Adrenal gland (tissue), 12 donors: ENCODE data around the gene MYO18B. TPM values are rescaled to one million over a fixed set of nuclear protein-coding genes. Genes with fewer than 3 reads are reported as not detected.

ENCODE experiments used
- DNase-seq, 7 donors: peaks; one replicate each; pipeline ENCODE4 v3.0.0-alpha.2; 2019 to 2020
- H3K27ac ChIP-seq, 5 donors: fragments of 200-600 bp; sonication (generic) in 4 of 5; 1 replicate in 3 of 5; 2 replicates in 2 of 5; pipeline versions ENCODE4 v1.5.1 to v1.8.0; 2016 to 2020; ENCODE audit warnings: mild to moderate bottlenecking in 1 of 5
- H3K27me3 ChIP-seq: fragments of 200-600 bp; 2 replicates; pipeline ENCODE4 v1.8.0; 2021
- H3K36me3 ChIP-seq, 2 donors: fragments of 200-600 bp; replicated peaks in 1 of 2; 1 replicate in 1 of 2; 2 replicates in 1 of 2; pipeline versions ENCODE4 v1.5.1 to v1.8.0; 2018 to 2022
- H3K4me1 ChIP-seq, 2 donors: fragments of 200-600 bp; replicated peaks in 1 of 2; 1 replicate in 1 of 2; 2 replicates in 1 of 2; pipeline versions ENCODE4 v1.5.1 to v1.8.0; 2018 to 2021
- H3K4me3 ChIP-seq, 4 donors: fragments of 200-600 bp; sonication (generic) in 3 of 4; one replicate each; pipeline ENCODE4 v1.5.1; 2016 to 2018
- H3K9me3 ChIP-seq, 3 donors: fragments of 200-600 bp; sonication (generic) in 1 of 3; replicated peaks in 1 of 3; 1 replicate in 2 of 3; 2 replicates in 1 of 3; pipeline versions ENCODE4 v1.5.1 to v1.8.0; 2016 to 2021
- CTCF ChIP-seq, 6 experiments: fragments of 450-650 bp in 4 of 6; fragments of 200-600 bp in 2 of 6; sonication (generic) in 1 of 6; IDR thresholded peaks; 1 replicate in 5 of 6; 2 replicates in 1 of 6; pipeline versions ENCODE4 v1.5.1 to v1.8.0; 2016 to 2021; ENCODE audit warnings: antibody characterized with exemption in 6 of 6, mild to moderate bottlenecking in 2 of 6, moderate library complexity in 1 of 6
- POLR2A ChIP-seq, 2 donors: fragments of 450-650 bp; IDR thresholded peaks; one replicate each; pipeline ENCODE4 v1.6.1; 2017; ENCODE audit warnings: antibody characterized with exemption in 2 of 2, mild to moderate bottlenecking in 2 of 2, moderate library complexity in 1 of 2
- WGBS, 4 donors: extraction: QIAGEN DNeasy Blood & Tissue Kit in 2 of 4; methylation state at CpG; one replicate each; pipeline versions ENCODE4 v1.1.5 to v1.1.7; 2013 to 2017; 5-methylcytosine and 5-hydroxymethylcytosine counted together
- intact Hi-C, 2 donors: fragments of 100-400 bp; cut with DNase I; formaldehyde crosslinking; loops; one replicate each; pipeline versions ENCODE4 v1.14.1 to v1.15.0; 2022 to 2023
- polyA plus RNA-seq, 3 donors: library from polyadenylated mRNA; stranded (reverse); fragments of 200-250 nt in 2 of 3; fragments of 350-450 nt in 1 of 3; fragmentation: Illumina TruSeq in 1 of 3; extraction: RNeasy Lipid Tissue Mini Kit (QIAGEN cat#74804) in 1 of 3; gene quantifications; one replicate each; pipeline ENCODE4 v1.2.3, GENCODE V29; 2013 to 2014
- total RNA-seq, 9 donors: library from RNA; depleted of rRNA in 4 of 9; stranded (reverse); fragments of >200 nt in 4 of 9; fragments of 120-200 nt in 1 of 9; fragmentation: NEBNext Ultra II Directional in 1 of 9; extraction: Animal tissue kit (Norgen Biotek cat#: 25700) in 1 of 9; gene quantifications; one replicate each; pipeline versions ENCODE4 v1.1.0 to v1.2.4, GENCODE V29; 2013 to 2023
- donor health status: healthy with polysubstance abuse.
- donor health status: Bipolar disorder and iron deficiency.
- donor health status: DM: yes; HTN: yes; CAD: no.
- donor health status: DM: no; HTN: no; CAD: no.
- donor health status: DM: no; HTN: no; CAD: no.
- donor health status: DM: yes; HTN: yes; CAD: no.

The MYO18B gene
- total and polyA plus RNA-seq, 12 donors, result 0.08 to 1.1 (median 0.18) TPM

GRCh38 chr22:25888399-25889054 lies 146.5 kb downstream of the MYO18B start:
- Histone ChIP-seq H3K4me3 (no peak overlapping the region), H3K9me3 (no peaks in the 10 kb centered on the region), H3K4me1 (no peaks in the 10 kb centered on the region), H3K27me3 (no peaks in the 10 kb centered on the region), H3K36me3 (no peaks in the 10 kb centered on the region), H3K27ac (no peak overlapping the region)
- 49 to 67% (median 66%) methylated on average over 5 of the region's 5 CpGs for WGBS, 4 donors
- intact Hi-C loops, result no loop called here
- TF ChIP-seq CTCF (IDR thresholded peaks at IDR 0.05) (no peak), POLR2A (IDR thresholded peaks at IDR 0.05) (no peak)
- DNase-seq, result no peak

GRCh38 chr22:25890651-25891050 lies 148.7 kb downstream of the MYO18B start:
- intact Hi-C loops, result no loop called here
- 75 to 83% (median 81%) methylated on average over 8 to 10 of the region's 10 CpGs for WGBS, 4 donors

GRCh38 chr22:25892678-25893077 lies 150.7 kb downstream of the MYO18B start:
- Histone ChIP-seq H3K27me3 (no peaks in the 10 kb centered on the region), H3K4me3 (no peak overlapping the region), H3K36me3 (no peaks in the 10 kb centered on the region), H3K27ac (no peak overlapping the region), H3K4me1 (no peaks in the 10 kb centered on the region), H3K9me3 (no peaks in the 10 kb centered on the region)
- DNase-seq, result no peak
- WGBS, 4 donors, result 40 to 58% (median 50%) methylated on average over 4 of the region's 4 CpGs
- TF ChIP-seq CTCF (IDR thresholded peaks at IDR 0.05) (no peak), POLR2A (IDR thresholded peaks at IDR 0.05) (no peak)
- intact Hi-C loops, result no loop called here

More at GRCh38 chr22:25890651-25891050, 148.7 kb downstream of the MYO18B start:
- Histone ChIP-seq H3K36me3 (no peaks in the 10 kb centered on the region), H3K27me3 (no peaks in the 10 kb centered on the region), H3K4me3 (no peak overlapping the region), H3K27ac (no peak overlapping the region), H3K4me1 (no peaks in the 10 kb centered on the region), H3K9me3 (no peaks in the 10 kb centered on the region)
- DNase-seq, result no peak
- TF ChIP-seq CTCF (IDR thresholded peaks at IDR 0.05) (no peak), POLR2A (IDR thresholded peaks at IDR 0.05) (no peak)

DNA sequence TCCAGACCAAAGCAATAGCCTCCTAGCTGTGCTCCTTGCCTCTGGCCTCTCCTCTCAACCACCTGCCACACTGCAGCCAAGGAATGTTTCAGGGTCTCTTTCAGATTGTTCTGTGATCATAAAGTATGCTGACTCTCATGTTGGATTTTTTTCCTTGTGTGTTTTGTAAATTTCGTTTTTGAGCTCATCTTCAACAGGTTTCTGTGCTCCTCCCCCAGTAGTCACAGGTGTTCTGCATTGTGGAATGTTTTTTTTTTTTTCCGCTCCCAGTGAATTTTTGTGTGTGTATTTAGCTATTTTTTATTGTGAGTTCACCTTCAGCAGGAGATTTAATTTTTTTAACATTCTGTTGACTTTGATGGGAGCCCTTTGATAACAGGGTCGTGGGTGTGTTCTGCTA lies 153.7 kb downstream of the MYO18B start:
- Histone ChIP-seq H3K27ac (no peak overlapping the region), H3K4me3 (no peak overlapping the region), H3K27me3 (no peaks in the 10 kb centered on the region), H3K4me1 (no peaks in the 10 kb centered on the region), H3K36me3 (no peaks in the 10 kb centered on the region), H3K9me3 (no peaks in the 10 kb centered on the region)
- 46 to 60% (median 54%) methylated on average over 3 of the region's 3 CpGs for WGBS, 4 donors
- TF ChIP-seq POLR2A (IDR thresholded peaks at IDR 0.05), result no peak
- no peak for TF ChIP-seq CTCF (IDR thresholded peaks at IDR 0.05)
- intact Hi-C loops, result no loop called here
- DNase-seq, result no peak
